Activated CD4-positive, alpha-beta T cell treated with anti-CD3 and anti-CD28 coated beads for 36 hours (primary cell): ENCODE data around the gene SMIM10L1. TPM values are rescaled to one million over a fixed set of nuclear protein-coding genes. Genes with fewer than 3 reads are reported as not detected.

ENCODE experiments used
- ATAC-seq: fragments of 200-7000 bp; cut with Tn5 transposase; one replicate; pipeline ENCODE4 v1.10.0; 2021; ENCODE audit warnings: mild to moderate bottlenecking, moderate library complexity
- CTCF ChIA-PET: fragments of 350-600 bp; sonication (Branson Sonifier 250); formaldehyde crosslinking; loops from one replicate; lab custom pipeline; 2021; ENCODE audit warnings: antibody characterized with exemption; lab: Charles Lee
- POLR2A ChIA-PET: fragments of 350-600 bp; sonication (Branson Sonifier 250); formaldehyde crosslinking; loops from one replicate; lab custom pipeline; 2021; ENCODE audit warnings: antibody characterized with exemption, inconsistent platforms; lab: Charles Lee
- DNase-seq: peaks from one replicate; pipeline ENCODE4 v3.0.0-alpha.2; 2020
- H3K27ac Mint-ChIP-seq: one replicate; pipeline ENCODE4 v1.8.0; 2021; ENCODE audit warnings: mixed read lengths
- H3K27me3 Mint-ChIP-seq: one replicate; pipeline ENCODE4 v1.8.0; 2021; ENCODE audit warnings: mixed read lengths
- H3K36me3 Mint-ChIP-seq: one replicate; pipeline ENCODE4 v1.8.0; 2021; ENCODE audit warnings: low read depth, mixed read lengths
- H3K4me1 Mint-ChIP-seq: one replicate; pipeline ENCODE4 v1.8.0; 2021; ENCODE audit warnings: mixed read lengths
- H3K4me3 Mint-ChIP-seq: one replicate; pipeline ENCODE4 v1.8.0; 2021; ENCODE audit warnings: mild to moderate bottlenecking, moderate library complexity, mixed read lengths
- H3K9me3 Mint-ChIP-seq: one replicate; pipeline ENCODE4 v1.8.0; 2021; ENCODE audit warnings: low read depth, mixed read lengths
- intact Hi-C, 2 experiments: fragments of 100-400 bp; cut with DNase I in 1 of 2; cut with micrococcal nuclease in 1 of 2; formaldehyde crosslinking; loops; one replicate each; pipeline versions ENCODE4 v1.14.2 to v1.15.1; 2022 to 2024; cut with DNase I, micrococcal nuclease
- total RNA-seq, 2 experiments: library from RNA; stranded (reverse); gene quantifications; one replicate each; pipeline ENCODE4 v1.2.3, GENCODE V29; 2021

The SMIM10L1 gene
- total RNA-seq: 1 to 10 TPM; 6.8 to 7.9 TPM

GRCh38 chr12:11171145-11171968 is at the start of gene SMIM10L1:
SMIM10L1 (plus strand) TSS chr12:11171194; CDS start chr12:11171357, 163 bp downstream.
- Mint-ChIP-seq H3K27ac (peak within 1 kb of the TSS; percentile 97), H3K9me3 (no peaks in the 10 kb centered on the region), H3K27me3 (no peaks in the 10 kb centered on the region), H3K4me3 (peak within 1 kb of the TSS; percentile 90), H3K36me3 (peaks cover 63% of the 10 kb centered on the region), H3K4me1 (peaks cover 51% of the 10 kb centered on the region)
- POLR2A ChIA-PET: interaction anchor here (0.6 to 1.1 kb wide), 6 partner anchors 9 to 1411 kb away, joined by 3 to 4 read pairs (median 4); partner anchors contain the start of genes CD69 and YBX3
- ATAC-seq (peak; percentile 97), DNase-seq (peak; percentile 95)
- CTCF ChIA-PET: interaction anchor here (0.6 to 1.7 kb wide), 12 partner anchors 8 to 1527 kb away, joined by 3 to 6 read pairs (median 3); no protein-coding TSS in a partner anchor
- intact Hi-C loops: loop anchor here (1.0 to 10.0 kb wide), 7 partner anchors 86 to 957 kb away; partner anchors contain the start of genes MAGOHB (in 2 of the 2) and GABARAPL1 (in 1 of the 2)

DNA sequence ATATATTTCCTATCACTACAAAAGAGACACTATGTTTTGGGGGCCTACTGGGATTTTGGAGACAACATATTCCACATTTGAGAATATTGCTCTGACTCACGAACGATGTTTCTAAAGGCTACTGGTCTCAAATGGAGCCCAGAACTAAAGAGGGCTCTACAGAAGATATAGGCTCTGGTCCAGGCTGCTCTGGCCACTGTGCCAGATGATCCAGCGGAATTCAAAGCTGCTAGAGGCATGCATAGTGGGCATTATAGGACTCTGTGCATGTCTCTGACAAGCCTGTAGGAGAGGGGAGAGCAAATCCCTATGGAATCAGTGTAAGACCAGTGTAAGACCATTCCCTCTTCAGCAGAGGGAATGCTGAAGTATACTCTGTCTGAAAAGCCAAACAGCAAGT is 40.6 kb upstream of the SMIM10L1 start:
- POLR2A ChIA-PET: no interaction called here
- H3K9me3 Mint-ChIP-seq: peaks cover 1% of the 10 kb centered on the region
- no peak for ATAC-seq
- no peaks in the 10 kb centered on the region for H3K27me3 Mint-ChIP-seq
- H3K27ac Mint-ChIP-seq: no peak overlapping the region
- intact Hi-C loops: no loop called here
- no peak for DNase-seq
- H3K4me3 Mint-ChIP-seq: no peak overlapping the region
- peaks cover 41% of the 10 kb centered on the region for H3K36me3 Mint-ChIP-seq
- peaks cover 19% of the 10 kb centered on the region for H3K4me1 Mint-ChIP-seq
- CTCF ChIA-PET: no interaction called here

GRCh38 chr12:11130999-11131398 is 40.0 kb upstream of the SMIM10L1 start:
- Mint-ChIP-seq H3K27ac (peak overlapping the region; percentile 13), H3K4me1 (peaks cover 25% of the 10 kb centered on the region), H3K9me3 (peaks cover 1% of the 10 kb centered on the region), H3K36me3 (peaks cover 41% of the 10 kb centered on the region), H3K27me3 (no peaks in the 10 kb centered on the region), H3K4me3 (no peak overlapping the region)
- ChIA-PET CTCF (no interaction called here), POLR2A (no interaction called here)
- no peak for DNase-seq
- ATAC-seq: no peak
- intact Hi-C loops: no loop called here

- DNase-seq (no peak), ATAC-seq (no peak)
- Mint-ChIP-seq H3K4me1 (peaks cover 38% of the 10 kb centered on the region), H3K4me3 (no peak overlapping the region), H3K9me3 (no peaks in the 10 kb centered on the region), H3K27me3 (no peaks in the 10 kb centered on the region), H3K36me3 (peaks cover 33% of the 10 kb centered on the region), H3K27ac (no peak overlapping the region)
- CTCF ChIA-PET: no interaction called here
- POLR2A ChIA-PET: no interaction called here
- intact Hi-C loops: no loop called here
Measured at GRCh38 chr12:11133162-11133561, 37.8 kb upstream of the SMIM10L1 start.

- ChIA-PET POLR2A (no interaction called here), CTCF (no interaction called here)
- peaks cover 38% of the 10 kb centered on the region for H3K4me1 Mint-ChIP-seq
- DNase-seq: no peak
- peaks cover 31% of the 10 kb centered on the region for H3K36me3 Mint-ChIP-seq
- H3K9me3 Mint-ChIP-seq: no peaks in the 10 kb centered on the region
- no peak for ATAC-seq
- intact Hi-C loops: no loop called here
- no peak overlapping the region for H3K27ac Mint-ChIP-seq
- H3K27me3 Mint-ChIP-seq: no peaks in the 10 kb centered on the region
- no peak overlapping the region for H3K4me3 Mint-ChIP-seq
Measured at GRCh38 chr12:11133816-11134215, 37.2 kb upstream of the SMIM10L1 start.

- intact Hi-C loops: no loop called here
- Mint-ChIP-seq H3K4me3 (no peak within 1 kb of the TSS), H3K4me1 (peaks cover 38% of the 10 kb centered on the region), H3K27ac (no peak within 1 kb of the TSS), H3K27me3 (no peaks in the 10 kb centered on the region), H3K9me3 (no peaks in the 10 kb centered on the region), H3K36me3 (peaks cover 26% of the 10 kb centered on the region)
- POLR2A ChIA-PET: no interaction called here
- CTCF ChIA-PET: interaction anchor here (1.0 kb wide), 1 partner anchor 22 kb away, joined by 3 read pairs; no protein-coding TSS in a partner anchor
- ATAC-seq (peak; percentile 33), DNase-seq (no peak)
Measured at GRCh38 chr12:11134305-11134704, 36.7 kb upstream of the SMIM10L1 start, which contains the start of gene TAS2R30. TAS2R30 (minus strand) TSS chr12:11134644; CDS start chr12:11134244, 400 bp downstream.

- Mint-ChIP-seq H3K27me3 (no peaks in the 10 kb centered on the region), H3K36me3 (peaks cover 21% of the 10 kb centered on the region), H3K27ac (no peak overlapping the region), H3K4me3 (no peak overlapping the region), H3K9me3 (no peaks in the 10 kb centered on the region), H3K4me1 (peaks cover 41% of the 10 kb centered on the region)
- ATAC-seq: peak; percentile 78
- DNase-seq: peak; percentile 17
- POLR2A ChIA-PET: no interaction called here
- CTCF ChIA-PET: no interaction called here
- intact Hi-C loops: no loop called here
Measured at GRCh38 chr12:11136075-11136474, 34.9 kb upstream of the SMIM10L1 start.

GRCh38 chr12:11143352-11143751 is 27.6 kb upstream of the SMIM10L1 start:
- intact Hi-C loops: no loop called here
- ChIA-PET POLR2A (no interaction called here), CTCF (interaction anchor here (1.4 kb wide), 1 partner anchor 26 kb away, joined by 5 read pairs; no protein-coding TSS in a partner anchor)
- Mint-ChIP-seq H3K4me1 (peaks cover 15% of the 10 kb centered on the region), H3K9me3 (peaks cover 16% of the 10 kb centered on the region), H3K27ac (no peak overlapping the region), H3K4me3 (no peak overlapping the region), H3K36me3 (peaks cover 42% of the 10 kb centered on the region), H3K27me3 (no peaks in the 10 kb centered on the region)
- DNase-seq (no peak), ATAC-seq (no peak)

DNA sequence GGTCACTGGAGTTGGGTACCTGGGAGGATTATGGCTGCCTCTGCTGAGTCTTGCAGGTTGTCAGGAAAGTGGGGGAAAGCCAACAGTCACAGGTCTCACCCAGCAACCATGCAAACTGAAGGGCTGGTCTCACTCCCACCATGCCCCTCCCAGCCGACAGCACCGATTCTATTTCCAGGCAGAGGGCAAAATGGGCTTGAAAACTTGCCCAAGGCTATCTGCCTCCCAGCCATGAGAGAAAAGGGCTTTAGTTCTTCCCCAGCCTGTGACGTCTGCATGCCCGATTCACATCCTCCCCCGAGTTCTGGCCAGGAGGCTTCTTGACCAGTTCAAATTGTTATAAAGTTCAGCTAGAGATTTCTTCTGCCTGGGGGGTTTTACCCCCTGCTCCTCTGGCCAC is 26.7 kb upstream of the SMIM10L1 start:
- no peaks in the 10 kb centered on the region for H3K27me3 Mint-ChIP-seq
- peaks cover 16% of the 10 kb centered on the region for H3K9me3 Mint-ChIP-seq
- no peak overlapping the region for H3K27ac Mint-ChIP-seq
- CTCF ChIA-PET: interaction anchor here (0.6 kb wide), 1 partner anchor 30 kb away, joined by 3 read pairs; no protein-coding TSS in a partner anchor
- no peak for ATAC-seq
- H3K36me3 Mint-ChIP-seq: peaks cover 42% of the 10 kb centered on the region
- peaks cover 15% of the 10 kb centered on the region for H3K4me1 Mint-ChIP-seq
- intact Hi-C loops: no loop called here
- H3K4me3 Mint-ChIP-seq: no peak overlapping the region
- DNase-seq: no peak
- POLR2A ChIA-PET: no interaction called here

GRCh38 chr12:11147420-11147819 is 23.6 kb upstream of the SMIM10L1 start:
- Mint-ChIP-seq H3K27me3 (no peaks in the 10 kb centered on the region), H3K4me3 (no peak overlapping the region), H3K4me1 (peaks cover 11% of the 10 kb centered on the region), H3K9me3 (peaks cover 16% of the 10 kb centered on the region), H3K27ac (no peak overlapping the region), H3K36me3 (peaks cover 39% of the 10 kb centered on the region)
- ATAC-seq: no peak
- intact Hi-C loops: no loop called here
- POLR2A ChIA-PET: interaction anchor here (0.6 kb wide), 1 partner anchor 24 kb away, joined by 4 read pairs; no protein-coding TSS in a partner anchor
- DNase-seq: no peak
- CTCF ChIA-PET: no interaction called here

DNA sequence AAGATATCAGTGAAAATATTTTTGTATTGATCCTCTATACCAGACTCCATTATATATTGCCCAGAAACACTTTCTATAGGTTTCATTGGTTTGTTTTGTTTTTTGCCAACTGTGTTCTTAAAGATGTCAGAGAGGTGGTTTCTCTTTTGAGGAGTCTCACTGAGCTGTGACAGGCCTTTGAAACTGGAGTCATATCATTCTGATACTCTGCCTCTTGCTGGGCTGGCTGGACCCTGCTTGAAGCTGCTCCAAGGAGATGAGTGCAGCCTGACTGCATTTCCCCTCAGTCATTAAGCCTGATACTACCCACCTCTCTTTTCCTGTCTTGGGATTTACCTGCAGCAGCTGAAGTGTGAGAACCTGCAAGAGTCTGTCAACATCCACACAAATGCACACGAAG is 20.2 kb upstream of the SMIM10L1 start:
- no peaks in the 10 kb centered on the region for H3K27me3 Mint-ChIP-seq
- ChIA-PET POLR2A (no interaction called here), CTCF (no interaction called here)
- no peak overlapping the region for H3K4me3 Mint-ChIP-seq
- peaks cover 33% of the 10 kb centered on the region for H3K36me3 Mint-ChIP-seq
- ATAC-seq: no peak
- peaks cover 7% of the 10 kb centered on the region for H3K4me1 Mint-ChIP-seq
- no peak overlapping the region for H3K27ac Mint-ChIP-seq
- intact Hi-C loops: no loop called here
- DNase-seq: no peak
- peaks cover 3% of the 10 kb centered on the region for H3K9me3 Mint-ChIP-seq

DNA sequence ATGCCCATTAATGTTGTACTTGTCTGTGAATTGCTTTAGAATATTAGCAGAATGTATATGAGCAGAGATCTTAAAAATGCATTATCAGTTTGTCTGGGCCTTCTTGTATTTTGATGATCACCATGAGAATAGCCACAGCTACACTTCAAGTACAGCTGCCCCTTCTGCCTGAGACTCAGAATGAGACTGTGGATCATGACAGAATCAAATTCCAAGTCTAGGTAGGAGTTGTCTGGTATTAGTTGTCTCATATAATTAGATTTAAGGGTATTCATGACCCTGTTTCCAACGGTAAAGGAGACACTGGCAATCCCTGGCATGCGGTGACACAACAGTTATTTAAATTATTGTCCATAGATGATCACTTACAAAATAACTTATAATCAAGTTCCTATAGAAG is 18.3 kb upstream of the SMIM10L1 start:
- CTCF ChIA-PET: no interaction called here
- Mint-ChIP-seq H3K9me3 (peaks cover 5% of the 10 kb centered on the region), H3K4me3 (no peak overlapping the region), H3K4me1 (peaks cover 12% of the 10 kb centered on the region), H3K27me3 (no peaks in the 10 kb centered on the region), H3K27ac (no peak overlapping the region), H3K36me3 (peaks cover 40% of the 10 kb centered on the region)
- ATAC-seq (no peak), DNase-seq (no peak)
- POLR2A ChIA-PET: no interaction called here
- intact Hi-C loops: no loop called here
